Ammon's horn (tissue), 1 donor: ENCODE data around the gene TRIM56.
A peak's percentile ranks its signal among the peaks of the same experiment; 100 is the strongest.
"Not testable (repeated sequence)": the region's sequence is repeated elsewhere in the genome, so short reads cannot be mapped to it uniquely, and the experiment has no call there.

Source experiments
- DNase-seq: peaks from one replicate; pipeline ENCODE4 v3.0.0-alpha.2; 2016; ENCODE audit warnings: low spot score

TRIM56 gene

DNA sequence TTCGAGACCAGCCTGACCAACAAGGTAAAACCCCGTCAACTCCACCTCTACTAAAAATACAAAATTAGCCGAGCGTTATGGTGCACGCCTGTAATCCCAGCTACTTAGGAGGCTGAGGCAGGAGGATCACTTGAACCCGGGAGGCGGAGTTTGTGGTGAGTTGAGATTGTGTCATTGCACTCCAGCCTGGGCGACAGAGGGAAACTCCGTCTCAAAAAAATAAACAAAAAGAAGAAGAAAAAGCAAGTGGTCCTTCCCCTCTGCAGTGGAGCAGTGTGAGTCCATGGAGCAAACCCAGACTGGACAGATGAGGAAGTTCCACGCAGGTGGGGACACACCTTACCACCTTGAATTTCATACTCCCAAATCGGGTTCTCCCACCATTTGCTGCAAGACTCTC lies 28.6 kb downstream of the TRIM56 start:
- DNase-seq: no peak

DNA sequence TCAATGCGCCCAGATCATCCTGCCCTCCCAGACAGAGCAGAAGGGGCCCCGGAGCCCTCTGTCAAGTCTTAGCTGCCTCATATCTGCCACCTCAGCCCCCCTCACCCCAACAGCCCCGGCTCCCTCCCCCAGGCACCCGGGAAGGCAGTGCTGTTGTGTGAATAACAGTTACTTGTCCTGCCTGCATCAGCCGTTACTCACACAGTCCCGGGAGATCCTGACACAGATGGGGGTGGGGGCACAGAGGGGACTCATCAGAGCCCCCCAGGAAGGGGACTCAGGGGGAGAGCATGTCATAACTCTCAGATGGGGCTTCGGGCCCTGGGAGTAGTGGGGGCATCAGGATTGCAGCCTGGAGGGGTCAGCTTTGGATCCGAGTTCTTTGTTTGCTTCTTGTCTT lies 29.2 kb downstream of the TRIM56 start:
- no peak for DNase-seq

DNA sequence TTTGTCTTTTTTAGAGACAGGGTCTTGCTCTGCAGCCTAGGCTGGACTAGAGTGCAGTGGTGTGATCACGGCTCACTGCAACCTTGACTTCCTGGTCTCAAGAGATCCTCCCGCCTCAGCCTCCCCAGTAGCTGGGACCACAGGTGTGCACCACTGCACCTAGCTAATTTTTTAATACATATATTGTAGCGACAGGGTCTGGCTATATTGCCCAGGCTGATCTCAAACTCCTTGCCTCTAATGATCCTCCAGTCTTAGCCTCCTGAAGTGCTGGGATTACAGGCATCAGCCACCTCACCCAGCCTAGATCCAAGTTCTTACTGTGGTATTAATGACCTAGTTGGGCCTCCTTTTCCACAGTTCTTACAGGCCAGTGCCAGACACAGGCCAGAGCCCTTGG lies 29.9 kb downstream of the TRIM56 start:
- no peak for DNase-seq

DNA sequence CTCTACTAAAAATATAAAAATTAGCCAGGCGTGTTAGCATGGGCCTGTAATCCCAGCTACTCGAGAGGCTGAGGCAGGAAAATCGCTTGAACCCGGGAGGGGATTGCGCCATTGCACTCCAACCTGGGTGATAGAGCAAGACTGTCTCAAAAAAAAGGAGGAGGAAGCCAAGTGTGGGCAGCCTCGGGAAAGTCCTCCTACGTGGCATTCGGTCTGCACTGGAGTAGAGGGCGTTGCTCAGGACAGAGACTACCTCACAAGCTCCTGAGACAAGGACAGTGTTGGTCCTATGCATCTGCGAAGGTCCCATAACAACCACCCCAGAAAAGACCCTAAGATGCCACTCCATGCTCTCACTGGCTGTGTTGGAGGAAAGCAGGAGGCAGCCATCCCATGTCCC lies 31.6 kb downstream of the TRIM56 start:
- DNase-seq: no peak

DNA sequence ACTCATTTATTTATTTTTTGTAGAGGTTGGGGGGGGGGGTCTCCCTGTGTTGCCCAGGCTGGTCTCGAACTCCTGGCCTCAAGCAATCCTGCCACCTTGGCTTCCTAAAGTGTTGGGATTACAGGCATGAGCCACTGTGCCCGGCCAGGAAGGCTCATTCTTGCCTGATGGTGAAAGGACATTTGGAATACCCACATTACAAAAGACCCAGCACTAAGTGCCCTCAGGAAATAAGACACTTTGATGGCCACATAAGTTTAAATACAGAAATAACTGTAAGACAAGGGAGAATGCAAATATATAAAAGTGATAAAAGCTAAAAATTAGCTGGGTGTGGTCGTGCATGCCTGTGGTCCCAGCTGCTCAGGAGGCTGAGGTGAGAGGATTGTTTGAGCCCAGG lies 33.6 kb downstream of the TRIM56 start:
- DNase-seq: no peak

DNA sequence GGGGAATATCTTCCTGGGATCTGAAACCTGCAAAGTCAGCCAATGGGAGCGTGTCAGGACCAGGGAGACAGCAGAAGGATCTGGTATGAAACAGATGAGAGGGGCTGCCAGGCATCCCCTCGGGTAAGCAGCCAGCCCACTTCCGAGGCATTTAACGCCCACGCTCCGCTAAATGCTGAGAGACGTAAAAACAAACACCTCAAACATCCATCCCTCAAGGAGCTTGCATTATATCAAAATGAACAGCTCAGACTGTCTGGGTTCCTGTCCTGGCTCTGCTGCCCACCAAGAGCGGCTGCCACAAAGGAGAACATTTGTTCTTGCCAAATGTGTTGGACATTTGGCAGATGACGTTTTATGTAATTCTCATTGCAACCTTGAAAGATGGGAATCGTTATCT lies 34.6 kb downstream of the TRIM56 start:
- DNase-seq: no peak

DNA sequence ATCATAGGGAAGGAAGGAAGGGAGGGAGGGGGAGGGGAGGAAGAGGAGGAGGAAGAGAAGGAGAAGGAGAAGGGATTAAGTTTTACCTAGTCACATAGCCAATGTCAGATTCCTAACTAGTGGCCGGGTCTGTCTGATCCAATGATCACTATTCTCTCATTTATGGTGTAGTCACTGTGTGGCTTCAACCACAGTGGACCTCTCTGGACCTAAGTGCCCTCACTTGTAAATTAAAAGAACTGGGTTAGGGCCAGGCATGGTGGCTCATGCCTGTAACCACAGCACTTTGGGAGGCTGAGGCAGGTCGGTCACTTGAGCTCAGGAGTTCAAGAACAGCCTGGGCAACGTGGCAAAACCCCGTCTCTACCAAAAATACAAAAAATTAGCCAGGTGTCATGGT lies 35.0 kb downstream of the TRIM56 start:
- no peak for DNase-seq

DNA sequence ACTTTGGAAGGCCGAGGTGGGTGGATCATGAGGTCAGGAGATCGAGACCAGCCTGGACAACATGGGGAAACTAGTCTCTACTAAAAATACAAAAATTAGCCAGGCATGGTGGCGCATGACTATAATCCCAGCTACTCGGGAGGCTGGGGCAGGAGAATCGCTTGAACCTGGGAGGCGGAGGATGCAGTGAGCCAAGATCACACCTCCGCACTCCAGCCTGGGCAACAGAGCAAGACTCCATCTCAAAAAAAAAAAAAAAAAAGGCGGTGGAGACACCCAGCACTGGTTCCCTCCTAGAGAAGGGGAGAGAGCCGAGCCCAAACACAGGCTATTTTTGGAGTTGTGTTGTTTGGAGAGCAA lies 36.3 kb downstream of the TRIM56 start:
- not testable (repeated sequence) for DNase-seq

DNA sequence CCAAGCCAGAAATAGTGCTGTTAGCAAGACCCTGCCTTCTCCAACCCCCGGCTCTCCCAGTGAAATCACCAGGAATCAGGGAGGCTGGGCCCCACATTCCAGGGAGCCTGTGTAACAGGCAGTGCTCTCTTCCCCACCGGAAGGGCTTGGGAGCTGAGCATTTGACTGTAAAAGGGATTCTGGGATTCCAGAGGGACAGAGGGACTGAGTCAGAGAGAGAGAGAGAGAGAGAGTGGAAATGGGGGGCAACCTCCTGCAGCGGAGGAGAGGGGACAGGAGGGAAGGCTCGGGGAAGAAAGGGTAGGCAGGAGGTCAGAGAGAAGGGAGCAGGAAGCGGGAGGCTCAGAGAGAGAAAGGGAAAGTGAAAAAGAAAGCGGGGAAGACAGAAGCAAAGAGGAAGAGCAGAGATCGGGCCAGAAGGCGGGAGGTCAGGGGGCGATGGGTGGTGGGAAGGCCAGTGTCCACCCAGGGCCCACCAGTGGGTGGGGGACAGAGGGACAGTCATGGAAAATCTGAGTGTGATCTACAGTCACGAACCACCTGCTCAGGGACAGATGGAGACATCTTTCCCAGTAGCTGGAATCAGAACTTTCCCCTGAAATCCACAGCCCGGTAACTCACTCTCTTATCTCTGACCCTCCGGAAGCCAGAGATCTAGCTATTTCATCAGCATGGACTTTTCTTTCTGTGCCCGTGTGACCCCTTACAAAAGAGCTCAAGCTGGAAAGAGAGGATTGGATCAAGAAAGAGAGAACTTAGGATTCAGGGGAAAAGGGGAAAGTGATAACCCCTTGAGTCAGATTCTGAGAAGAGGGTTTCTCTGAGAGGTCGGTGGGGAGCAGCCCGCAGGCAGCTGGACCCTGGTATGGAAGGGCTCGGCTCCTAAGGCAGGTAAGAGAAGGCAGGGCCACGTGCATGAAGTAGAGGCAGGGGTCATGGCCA lies 37.0 kb downstream of the TRIM56 start:
- DNase-seq: no peak

DNA sequence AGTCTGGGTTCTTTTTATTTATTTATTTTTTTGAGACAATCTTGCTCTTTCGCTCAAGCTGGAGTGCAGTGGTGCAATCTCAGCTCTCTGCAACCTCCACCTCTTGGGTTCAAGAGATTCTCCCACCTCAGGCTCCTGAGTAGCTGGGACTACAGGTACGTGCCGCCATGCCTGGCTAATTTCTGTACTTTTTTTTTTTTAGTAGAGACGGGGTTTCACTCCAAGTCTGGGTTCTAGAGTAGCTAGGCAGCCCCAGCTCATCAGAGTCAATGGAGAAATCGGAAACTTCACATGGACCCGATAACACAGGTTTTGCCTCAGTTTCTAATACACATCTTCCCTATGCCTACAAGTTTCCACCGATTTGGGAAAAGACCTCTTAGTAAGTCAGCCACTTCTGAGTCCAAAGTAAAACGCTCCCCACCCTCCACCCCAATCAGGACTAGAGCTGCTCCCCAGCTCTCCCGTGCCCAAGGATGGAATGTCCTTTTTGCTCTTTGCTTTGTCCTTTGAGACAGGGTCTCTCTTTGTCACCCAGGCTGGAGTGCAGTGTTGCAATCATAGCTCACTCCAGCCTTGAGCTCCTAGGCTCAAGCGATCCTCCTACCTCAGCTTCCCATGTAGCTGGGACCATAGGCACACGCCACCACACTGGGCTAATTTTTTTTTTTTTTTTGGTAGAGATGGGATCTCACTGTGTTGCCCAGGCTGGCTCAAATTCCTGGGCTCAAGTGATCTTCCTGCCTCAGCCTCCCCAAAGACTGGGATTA lies 37.8 kb downstream of the TRIM56 start:
- no peak for DNase-seq

DNA sequence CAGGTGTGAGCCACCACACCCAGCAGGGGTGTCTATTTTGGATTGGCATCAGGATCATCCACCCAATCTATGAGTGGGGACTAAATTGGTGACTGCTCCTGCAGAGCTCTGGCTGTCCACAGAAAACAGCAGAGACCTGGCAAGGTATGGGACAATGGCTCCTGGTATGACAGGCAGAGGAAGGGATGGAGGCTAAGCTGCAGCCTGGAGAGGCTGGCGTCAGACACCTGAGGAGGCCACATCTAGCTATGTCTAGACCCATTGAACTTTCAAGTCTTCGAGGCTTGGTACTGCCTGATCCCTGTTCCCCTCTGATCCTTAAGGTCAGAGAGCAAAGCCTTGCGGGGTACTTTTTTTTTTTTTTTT lies 38.4 kb downstream of the TRIM56 start:
- DNase-seq: no peak

DNA sequence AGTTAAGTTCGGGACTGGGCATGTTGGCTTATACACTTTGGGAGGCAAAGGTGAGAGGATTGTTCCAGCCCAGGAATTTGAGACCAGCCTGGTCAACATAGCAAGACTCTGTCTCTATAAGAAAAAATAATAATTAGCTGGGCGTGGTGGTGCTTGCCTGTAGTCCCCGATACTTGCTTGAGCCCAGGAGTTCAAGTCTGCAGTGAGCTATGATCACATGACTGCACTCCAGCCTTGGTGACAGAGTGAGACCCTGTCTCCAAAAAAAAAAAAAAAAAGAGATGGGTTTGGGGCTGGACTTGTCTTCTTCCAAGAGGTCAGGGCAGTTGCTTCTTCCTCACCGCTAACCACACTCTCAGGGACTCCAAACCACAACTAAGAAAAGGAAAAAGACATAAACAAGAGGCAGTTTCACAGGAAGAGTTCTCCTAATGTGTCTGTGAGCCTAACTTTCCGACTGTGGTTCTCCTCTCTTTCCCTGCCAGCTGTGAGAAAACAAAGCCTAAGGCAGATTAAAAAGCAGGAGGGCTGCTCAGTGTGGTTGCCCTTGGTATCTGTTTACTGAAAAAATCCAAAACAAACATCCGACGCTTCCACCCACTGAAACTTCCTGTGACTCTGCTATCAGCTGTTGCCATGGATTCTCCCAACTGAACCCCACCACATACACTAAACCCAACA lies 39.2 kb downstream of the TRIM56 start:
- peak; percentile 56 for DNase-seq

DNA sequence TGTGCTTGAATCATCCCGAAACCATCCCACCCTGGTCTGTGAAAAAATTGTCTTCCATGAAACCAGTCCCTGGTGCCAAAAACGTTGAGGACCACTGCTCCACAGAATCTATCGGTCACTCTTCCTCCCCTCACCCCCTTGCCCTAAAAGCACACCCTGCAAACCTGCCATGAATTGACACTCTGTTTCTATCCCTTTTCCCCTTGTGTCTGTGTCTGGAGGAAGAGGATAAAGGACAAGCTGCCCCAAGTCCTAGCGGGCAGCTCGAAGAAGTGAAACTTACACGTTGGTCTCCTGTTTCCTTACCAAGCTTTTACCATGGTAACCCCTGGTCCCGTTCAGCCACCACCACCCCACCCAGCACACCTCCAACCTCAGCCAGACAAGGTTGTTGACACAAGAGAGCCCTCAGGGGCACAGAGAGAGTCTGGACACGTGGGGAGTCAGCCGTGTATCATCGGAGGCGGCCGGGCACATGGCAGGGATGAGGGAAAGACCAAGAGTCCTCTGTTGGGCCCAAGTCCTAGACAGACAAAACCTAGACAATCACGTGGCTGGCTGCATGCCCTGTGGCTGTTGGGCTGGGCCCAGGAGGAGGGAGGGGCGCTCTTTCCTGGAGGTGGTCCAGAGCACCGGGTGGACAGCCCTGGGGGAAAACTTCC lies 40.8 kb downstream of the TRIM56 start:
- DNase-seq: peak; percentile 60

DNA sequence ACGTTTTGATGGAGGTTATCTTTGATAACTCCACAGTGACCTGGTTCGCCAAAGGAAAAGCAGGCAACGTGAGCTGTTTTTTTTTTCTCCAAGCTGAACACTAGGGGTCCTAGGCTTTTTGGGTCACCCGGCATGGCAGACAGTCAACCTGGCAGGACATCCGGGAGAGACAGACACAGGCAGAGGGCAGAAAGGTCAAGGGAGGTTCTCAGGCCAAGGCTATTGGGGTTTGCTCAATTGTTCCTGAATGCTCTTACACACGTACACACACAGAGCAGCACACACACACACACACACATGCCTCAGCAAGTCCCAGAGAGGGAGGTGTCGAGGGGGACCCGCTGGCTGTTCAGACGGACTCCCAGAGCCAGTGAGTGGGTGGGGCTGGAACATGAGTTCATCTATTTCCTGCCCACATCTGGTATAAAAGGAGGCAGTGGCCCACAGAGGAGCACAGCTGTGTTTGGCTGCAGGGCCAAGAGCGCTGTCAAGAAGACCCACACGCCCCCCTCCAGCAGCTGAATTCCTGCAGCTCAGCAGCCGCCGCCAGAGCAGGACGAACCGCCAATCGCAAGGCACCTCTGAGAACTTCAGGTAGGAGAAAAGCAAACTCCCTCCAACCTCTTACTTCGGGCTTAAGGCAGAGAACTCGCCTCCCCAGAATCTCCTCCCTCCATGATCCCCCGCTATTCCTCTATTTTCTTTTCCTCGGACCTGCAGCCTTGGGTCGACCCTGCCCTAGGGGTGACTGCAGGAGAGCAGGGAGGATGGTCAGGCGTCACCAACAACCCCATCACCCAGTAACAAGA lies 41.6 kb downstream of the TRIM56 start, which contains the start of gene SERPINE1:
Gene SERPINE1 (plus strand): TSS at position 454 of the 809 bp plus-strand sequence. CDS start 1,290 bp downstream, outside the sequence.
- peak; percentile 72 for DNase-seq

DNA sequence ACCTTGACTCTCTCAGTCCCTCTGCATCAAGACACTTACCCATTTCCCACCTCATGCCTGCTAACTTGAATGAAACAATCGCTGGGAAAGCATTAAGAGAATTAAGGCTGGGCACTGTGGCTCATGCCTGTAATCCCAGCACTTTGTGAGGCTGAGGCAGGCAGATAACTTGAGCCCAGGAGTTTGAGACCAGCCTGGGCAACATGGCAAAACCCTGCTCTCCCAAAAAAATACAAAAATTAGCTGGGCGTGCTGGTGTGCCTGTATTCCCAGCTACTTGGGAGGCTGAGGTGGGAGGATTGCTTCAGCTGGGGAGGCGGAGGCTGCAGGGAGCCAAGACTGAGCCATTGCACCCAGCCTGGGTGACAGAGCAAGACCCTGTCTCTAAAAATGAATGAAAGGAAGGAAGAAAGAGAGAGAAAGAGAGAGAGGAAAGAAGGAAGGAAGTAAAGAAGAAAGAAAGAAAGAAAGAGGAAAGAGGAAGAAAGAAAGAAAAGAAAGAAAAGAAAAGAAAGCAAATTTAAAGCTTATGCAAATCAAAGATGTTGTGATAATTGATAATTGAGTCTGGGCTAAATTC lies 42.3 kb downstream of the TRIM56 start:
- no peak for DNase-seq

DNA sequence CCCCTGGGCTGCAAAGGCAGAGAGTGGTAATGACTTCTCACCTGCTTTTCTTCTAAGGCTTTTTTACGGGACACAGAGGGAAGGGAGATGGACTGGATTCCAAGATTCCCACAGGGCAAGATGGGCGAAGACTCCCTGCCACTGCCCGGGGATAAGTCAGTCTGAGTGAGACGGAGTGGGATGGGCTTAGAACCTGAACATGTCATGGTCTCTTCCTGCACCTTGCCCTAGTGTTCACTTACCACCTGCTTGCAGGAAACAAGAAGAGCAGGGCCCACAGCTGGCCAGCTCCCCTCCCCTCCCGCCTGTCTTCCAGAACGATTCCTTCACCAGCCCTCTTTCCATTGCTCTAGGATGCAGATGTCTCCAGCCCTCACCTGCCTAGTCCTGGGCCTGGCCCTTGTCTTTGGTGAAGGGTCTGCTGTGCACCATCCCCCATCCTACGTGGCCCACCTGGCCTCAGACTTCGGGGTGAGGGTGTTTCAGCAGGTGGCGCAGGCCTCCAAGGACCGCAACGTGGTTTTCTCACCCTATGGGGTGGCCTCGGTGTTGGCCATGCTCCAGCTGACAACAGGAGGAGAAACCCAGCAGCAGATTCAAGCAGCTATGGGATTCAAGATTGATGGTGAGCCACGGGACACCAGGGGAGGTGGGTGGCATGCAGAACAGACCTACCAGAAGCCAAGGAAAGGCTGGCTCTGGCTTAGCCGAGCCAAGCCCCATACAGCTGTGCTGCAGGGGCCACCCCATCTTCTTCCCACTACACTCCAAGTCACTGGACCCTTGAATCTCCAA lies 43.0 kb downstream of the TRIM56 start:
- no peak for DNase-seq

DNA sequence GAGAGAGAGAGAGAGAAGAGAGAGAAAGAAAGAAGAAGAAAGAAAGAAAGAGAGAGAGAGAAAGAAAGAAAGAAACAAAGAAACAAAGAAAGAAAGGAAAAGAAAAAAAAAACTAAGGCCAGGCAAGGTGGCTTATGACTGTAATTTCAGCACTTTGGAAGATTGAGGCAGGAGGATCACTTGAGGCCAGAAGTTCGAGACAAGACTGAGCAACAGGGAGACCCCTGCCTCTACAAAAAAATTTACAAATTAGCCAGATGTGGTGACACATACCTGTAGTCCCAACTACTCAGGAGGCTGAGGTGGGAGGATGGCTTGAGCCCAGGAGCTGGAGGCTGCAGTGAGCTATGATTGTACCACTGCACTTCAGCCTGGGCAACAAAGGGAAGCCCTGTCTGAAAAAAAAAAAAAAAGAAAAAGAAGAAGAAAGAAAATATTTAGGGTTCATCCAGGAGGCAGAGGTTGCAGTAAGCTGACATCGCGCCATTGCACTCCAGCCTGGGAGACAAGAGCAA lies 44.4 kb downstream of the TRIM56 start:
- DNase-seq: no peak

DNA sequence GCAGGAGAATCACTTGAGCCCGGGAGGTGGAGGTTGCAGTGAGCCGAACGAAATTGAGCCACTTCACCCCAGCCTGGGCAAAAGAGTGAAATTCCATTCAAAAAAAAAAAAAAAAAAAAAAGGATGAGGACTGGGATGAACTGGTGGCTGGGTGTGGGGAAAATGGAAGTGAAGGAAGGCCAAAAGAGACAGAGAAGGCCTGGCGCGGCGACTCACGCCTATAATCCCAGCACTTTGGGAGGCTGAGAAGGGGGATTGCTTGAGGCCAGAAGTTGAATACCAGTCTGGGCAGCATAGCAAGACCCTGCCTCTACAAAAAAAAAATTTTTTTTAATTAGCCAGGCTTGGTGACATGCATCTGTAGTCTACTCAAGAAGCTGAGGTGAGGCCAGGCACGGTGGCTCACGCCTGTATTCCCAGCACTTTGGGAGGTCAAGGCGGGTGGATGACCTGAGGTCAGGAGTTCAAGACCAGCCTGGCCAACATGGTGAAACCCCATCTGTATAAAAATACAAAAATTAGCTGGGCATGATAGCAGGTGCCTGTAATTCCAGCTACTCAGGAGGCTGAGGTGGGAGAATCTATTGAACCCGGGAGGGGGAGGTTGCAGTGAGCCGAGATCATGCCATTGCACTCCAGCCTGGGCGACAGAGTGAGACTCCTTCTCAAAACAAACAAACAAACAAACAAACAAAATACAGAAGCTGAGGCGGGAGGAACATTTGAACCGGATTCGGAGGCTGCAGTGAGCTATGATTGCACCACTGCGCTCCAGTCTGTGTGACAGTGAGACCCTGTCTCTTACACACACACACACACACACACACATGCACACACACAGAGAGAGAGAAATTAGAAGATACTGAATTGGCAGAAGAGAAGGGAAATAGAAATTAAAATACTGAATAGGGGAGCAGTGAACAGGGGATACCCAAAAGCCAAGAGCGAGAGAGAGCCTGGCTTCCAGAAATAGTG lies 47.6 kb downstream of the TRIM56 start:
- DNase-seq: not testable (repeated sequence)
